Pulmonary artery endothelial cell (primary cell): ENCODE results near the gene CYP24A1. TPM values are rescaled to one million over a fixed set of nuclear protein-coding genes. Genes with fewer than 3 reads are reported as not detected.

ENCODE experiments used
- DNase-seq: peaks from one replicate; pipeline ENCODE4 v3.0.0-alpha.2; 2011; ENCODE audit warnings: low read depth, low spot score
- total RNA-seq: library from RNA; depleted of rRNA; stranded (reverse); fragments of >200 nt; gene quantifications from 2 replicates; pipeline ENCODE4 v1.2.3, GENCODE V29; 2014

CYP24A1 gene
- total RNA-seq, 1 donor from 2014 or later: not detected

- no peak for DNase-seq
Observed at GRCh38 chr20:54156981-54157835, 16.6 kb downstream of the CYP24A1 start.

- no peak for DNase-seq
Observed at GRCh38 chr20:54156522-54156921, 17.3 kb downstream of the CYP24A1 start.

DNA sequence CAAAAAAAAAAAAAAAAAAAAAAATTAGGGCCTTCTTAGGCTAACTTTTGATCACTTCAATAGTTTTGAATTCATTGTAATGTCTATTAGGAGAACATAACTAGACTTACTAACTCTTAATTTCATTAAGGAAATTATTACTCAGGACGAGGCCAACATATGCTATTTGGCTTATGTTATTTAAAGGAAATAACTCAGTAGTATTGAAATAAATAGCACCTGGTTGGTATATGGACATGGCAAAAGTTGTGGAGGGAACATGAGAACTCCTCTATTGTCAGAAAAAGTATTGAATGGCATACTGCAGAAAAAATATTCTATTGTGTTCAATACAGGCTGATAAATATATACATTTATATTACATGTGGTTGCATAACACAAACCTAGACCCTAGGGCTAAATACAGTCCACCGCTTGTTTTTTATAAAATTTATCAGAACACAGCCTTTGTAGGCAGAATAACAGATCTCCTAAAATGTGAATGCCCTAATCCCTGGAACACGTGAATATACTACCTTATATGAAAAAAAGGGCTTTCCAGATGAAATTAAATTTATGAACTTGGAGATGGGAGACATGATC, 18.0 kb downstream of the CYP24A1 start:
- no peak for DNase-seq

DNA sequence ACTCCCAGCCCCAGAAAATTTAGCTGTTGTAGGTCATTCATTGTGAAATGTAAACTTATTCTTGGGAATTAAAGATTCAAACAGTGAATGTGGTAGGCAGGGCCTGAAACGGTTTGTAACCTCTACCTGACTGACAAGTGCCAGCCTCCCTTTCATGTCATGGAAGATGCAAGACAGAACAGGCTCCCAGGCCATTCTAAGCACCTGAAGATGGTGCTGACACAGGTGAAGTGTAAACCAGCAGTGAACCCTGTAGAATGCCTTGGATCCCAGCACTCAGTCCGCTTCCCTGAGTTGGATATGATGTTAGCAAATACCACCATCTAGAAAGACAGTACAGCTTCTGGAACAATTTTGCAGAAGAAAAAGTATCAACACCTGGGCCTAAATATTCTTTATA, 19.3 kb downstream of the CYP24A1 start:
- no peak for DNase-seq

- no peak for DNase-seq
Observed at GRCh38 chr20:54153847-54154246, 19.9 kb downstream of the CYP24A1 start.

DNA sequence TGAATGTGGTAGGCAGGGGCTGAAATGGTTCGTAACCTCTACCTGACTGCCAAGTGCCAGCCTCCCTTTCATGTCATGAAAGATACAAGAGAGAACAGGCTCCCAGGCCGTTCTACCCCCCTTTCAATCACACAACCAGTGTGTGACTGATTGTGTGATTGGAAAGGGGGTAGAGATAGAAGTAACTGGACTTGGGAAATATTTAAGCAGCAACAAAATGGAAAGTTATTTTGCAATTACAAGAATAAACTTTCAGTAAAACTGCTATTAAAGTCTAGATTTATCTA, 20.8 kb downstream of the CYP24A1 start:
- no peak for DNase-seq

DNA sequence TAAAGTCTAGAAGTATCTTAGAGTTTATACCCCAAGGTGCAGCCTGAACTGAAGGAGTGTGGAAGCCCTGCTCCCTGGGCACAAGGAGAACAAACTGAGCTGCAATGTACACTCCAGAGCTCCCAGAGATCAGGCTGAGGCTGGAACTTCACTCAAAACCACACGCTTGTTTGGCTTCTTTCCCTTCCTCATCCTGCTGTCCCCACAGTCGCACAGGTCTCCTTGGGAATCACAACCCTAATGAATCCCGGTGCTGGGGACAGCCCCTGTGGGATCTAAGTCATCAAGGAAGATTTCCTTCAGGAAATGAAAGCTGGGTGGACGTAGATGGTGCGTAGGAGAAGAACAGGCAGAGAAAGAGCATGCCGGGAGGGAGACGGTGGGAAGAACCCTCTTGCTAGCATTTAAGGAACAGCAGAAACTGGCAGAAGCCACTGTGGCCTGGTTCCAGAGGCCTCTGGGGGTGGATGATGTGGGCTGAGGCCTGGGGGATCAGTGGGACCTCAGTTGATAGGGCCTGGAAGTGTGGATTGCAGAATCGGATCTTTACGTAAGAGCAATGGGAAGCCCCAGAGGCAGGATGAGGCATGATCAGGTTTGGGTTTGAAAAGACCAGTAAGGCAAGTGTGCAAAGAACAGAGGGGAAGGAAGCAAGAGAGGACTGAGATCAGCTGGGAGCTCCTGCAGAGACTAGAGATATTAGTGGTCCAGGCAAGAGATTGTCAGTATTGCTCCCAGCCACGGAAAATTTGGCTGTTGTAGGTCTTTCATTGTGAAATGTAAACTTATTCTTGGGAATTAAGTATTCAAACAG, 21.4 kb downstream of the CYP24A1 start:
- DNase-seq: no peak

DNA sequence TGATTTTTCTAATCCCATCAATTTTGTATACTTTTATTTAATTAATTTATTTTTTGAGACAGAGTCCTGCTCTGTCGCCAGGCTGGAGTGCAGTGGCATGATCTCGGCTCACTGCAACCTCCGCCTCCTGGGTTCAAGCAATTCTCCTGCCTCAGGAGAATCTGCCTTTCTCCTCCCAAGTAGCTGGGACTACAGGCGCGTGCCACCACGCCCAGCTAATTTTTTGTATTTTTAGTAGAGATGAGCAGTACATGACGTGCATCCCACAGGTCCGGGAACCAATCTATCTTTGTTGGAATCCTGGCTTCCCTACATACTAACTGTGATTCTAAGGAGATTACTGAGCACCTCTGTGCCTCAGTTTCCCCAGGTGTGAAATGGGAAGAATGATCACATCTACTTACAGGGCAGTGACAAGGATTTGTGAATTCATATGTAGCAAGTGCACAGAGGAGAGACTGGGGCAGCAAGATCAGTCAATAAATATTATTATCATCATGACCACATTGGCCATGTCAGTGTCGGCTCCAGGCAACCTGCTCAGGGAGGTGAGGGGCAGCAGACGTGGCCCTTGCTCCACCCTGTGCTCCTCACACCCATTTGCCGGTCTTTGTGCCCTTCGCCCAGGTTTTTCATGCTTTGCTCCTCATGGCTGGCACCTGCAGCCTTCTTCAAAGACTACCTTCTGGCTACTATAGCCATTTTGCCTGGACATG, 22.1 kb downstream of the CYP24A1 start:
- no peak for DNase-seq

DNA sequence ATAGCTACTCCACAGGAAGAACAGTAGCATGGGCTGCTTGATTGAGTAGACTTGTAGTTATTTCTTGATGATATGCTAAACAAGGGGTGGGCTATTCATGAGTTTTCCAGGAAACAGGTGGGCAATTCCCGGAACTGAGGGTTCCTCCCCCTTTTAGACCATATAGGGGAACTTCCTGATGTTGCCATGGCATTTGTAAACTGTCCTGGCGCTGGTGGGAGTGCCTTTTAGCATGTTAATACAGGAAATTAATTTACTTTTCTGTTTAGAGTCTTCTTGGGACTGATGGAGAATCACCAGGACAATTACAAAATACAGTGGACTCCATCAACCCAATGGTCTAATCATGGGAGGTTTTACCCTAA, 22.7 kb downstream of the CYP24A1 start:
- no peak for DNase-seq

DNA sequence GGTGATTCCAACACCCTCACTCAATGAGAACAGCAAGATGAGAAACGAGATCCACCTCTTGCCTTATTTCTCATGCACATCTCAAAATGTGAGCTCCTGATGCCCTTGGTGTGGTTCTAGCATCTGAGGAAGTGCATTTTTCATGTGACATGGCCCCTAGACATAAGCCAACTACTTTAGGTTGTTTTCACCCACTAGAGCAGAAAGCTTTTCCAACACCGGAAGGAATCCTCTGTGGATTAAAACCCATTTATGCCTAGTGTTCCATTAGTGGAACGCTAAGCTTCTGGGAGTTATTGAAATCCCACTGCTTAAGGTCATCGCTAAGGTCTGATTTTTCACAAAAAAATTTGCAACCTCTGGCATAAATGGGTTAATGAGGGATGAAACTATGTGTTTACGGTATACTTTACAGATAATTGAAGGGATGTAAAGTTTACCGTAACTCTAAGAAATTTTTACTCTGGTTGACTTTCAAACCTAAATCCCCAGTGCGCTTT, 24.0 kb downstream of the CYP24A1 start:
- DNase-seq: no peak

DNA sequence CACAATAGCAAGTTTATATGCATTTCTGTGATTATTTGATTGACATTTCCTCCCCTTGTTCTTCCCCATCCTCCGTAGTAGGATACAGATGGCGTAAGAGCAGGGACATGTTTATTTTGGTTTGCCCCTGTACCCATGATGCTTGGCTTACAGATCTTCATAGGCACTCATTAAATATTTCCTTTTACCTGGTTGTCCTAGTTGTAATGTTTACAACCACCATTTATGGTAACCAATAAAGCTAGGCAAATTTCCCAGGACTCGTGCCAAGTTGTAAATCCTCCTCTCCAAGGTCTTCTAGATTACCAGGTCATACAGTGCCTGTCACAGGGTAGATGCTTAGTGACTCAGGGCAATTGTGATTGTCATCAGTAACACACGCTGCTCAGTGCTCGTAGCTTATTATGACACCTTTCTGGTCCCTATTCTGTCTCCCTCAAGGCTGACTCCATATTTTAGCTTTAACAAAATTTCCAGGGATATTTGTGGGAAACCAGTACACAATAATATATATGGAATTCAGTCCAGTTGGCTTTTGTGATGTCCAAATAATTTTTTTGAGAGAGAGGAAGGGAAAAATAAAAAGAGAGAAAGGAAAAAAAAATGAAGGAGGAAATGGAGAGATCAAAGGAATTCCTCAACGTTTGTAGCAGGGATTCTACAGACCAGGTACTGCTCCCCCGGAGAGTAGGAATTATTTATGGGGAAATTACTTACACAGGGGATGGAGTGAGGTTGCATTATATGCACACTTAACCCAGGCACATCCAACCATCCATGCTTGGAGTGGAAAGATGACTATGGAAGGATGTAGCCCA, 24.6 kb downstream of the CYP24A1 start:
- no peak for DNase-seq

- DNase-seq: no peak
Observed at GRCh38 chr20:54146672-54147071, 27.1 kb downstream of the CYP24A1 start.

GRCh38 chr20:54144847-54145414, 28.9 kb downstream of the CYP24A1 start:
- DNase-seq: no peak

- no peak for DNase-seq
Observed at GRCh38 chr20:54140927-54141566, 32.7 kb downstream of the CYP24A1 start.

DNA sequence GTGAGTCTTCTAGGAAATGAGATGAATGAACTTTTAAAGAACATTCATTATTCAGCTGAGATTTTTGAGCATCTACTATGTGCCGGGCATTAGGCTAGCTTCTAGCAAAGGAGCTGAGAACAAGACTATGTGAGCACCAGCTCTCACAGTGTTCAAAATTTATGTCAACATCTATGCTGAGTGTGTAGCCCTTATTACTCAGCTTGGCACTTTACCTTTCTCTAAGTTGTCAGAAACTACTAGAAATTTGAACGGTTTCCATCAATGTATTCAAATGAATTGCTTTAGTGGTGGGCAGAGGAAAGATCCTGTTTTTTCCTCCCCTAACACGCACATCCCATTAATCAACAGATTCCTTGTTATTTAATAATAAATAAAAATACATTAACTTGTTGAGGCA, 33.3 kb downstream of the CYP24A1 start:
- no peak for DNase-seq

DNA sequence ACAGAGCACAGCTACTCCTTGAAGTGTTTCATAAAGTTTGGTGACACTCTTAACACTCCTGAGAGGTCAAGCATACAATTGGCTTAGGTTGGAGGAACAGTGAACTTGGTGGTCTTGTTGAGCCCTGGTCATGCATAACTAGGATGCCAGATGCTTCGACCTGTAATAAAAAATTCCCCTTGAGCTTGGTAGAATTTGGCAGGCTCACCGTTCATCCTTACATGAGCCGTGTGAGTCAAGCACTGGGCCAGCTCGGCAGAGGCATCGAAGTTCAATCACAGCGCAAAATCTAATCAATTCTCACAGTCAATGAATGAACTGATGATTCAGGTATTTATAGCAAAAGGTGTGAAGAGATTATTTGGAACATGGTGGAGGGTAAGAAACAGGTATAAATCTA, 33.7 kb downstream of the CYP24A1 start:
- no peak for DNase-seq

DNA sequence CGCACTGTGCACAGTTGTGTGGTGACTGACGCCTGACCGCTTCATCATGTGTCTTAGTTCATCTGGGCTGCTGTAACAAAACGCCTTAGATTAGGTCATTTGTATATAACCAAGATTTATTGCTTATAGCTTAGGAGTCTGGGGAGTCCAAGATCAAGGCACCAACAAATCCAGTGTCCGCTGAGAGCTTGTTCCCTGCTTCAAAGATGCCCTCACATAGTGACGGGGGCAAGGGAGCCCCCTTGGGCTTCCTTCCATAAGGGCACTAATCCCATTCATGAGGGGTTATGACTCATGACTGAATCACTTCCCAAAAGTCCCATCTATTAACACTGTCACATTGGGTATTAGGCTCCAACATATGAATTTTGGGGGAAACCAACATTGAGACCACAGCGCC, 34.6 kb downstream of the CYP24A1 start:
- DNase-seq: no peak

- no peak for DNase-seq
Observed at GRCh38 chr20:54138427-54138826, 35.4 kb downstream of the CYP24A1 start.

- no peak for DNase-seq
Observed at GRCh38 chr20:54137115-54137514, 36.7 kb downstream of the CYP24A1 start.
